Fibroblast of peridontal ligament (primary cell): ENCODE measurements around the gene ANO7.
"Not testable (repeated sequence)": the region's sequence is repeated elsewhere in the genome, so short reads cannot be mapped to it uniquely, and the experiment has no call there.

ENCODE experiments used
- DNase-seq: peaks from one replicate; pipeline ENCODE4 v3.0.0-alpha.2; 2010; ENCODE audit errors: extremely low read depth

Gene ANO7

GRCh38 chr2:241191081-241191480 lies 2.6 kb downstream of the ANO7 start:
- no peak for DNase-seq

- DNase-seq, result no peak
These were observed 4.8 kb downstream of the ANO7 start for GRCh38 chr2:241193271-241193670.

GRCh38 chr2:241194811-241195210 lies 6.3 kb downstream of the ANO7 start:
- no peak for DNase-seq

- no peak for DNase-seq
These were observed 7.1 kb downstream of the ANO7 start for GRCh38 chr2:241195506-241196130.

GRCh38 chr2:241197246-241197645 lies 8.8 kb downstream of the ANO7 start:
- DNase-seq, result not testable (repeated sequence)

- no peak for DNase-seq
These were observed 9.5 kb downstream of the ANO7 start for GRCh38 chr2:241197947-241198346.

- DNase-seq, result no peak
These were observed 10.2 kb downstream of the ANO7 start for GRCh38 chr2:241198381-241199279.

GRCh38 chr2:241199286-241199685 lies 10.8 kb downstream of the ANO7 start:
- no peak for DNase-seq

- no peak for DNase-seq
These were observed 11.7 kb downstream of the ANO7 start for GRCh38 chr2:241199897-241200821.

GRCh38 chr2:241200822-241201395 lies 12.4 kb downstream of the ANO7 start:
- DNase-seq, result no peak

- DNase-seq, result no peak
These were observed 13.2 kb downstream of the ANO7 start for GRCh38 chr2:241201445-241202267.

- DNase-seq, result no peak
These were observed 13.8 kb downstream of the ANO7 start for GRCh38 chr2:241202268-241202585.

GRCh38 chr2:241202681-241203080 lies 14.2 kb downstream of the ANO7 start:
- no peak for DNase-seq

GRCh38 chr2:241203218-241204009 lies 14.9 kb downstream of the ANO7 start:
- DNase-seq, result no peak

- DNase-seq, result no peak
These were observed 15.5 kb downstream of the ANO7 start for GRCh38 chr2:241204010-241204384.

- DNase-seq, result no peak
These were observed 16.0 kb downstream of the ANO7 start for GRCh38 chr2:241204490-241204889.

GRCh38 chr2:241205086-241205485 lies 16.6 kb downstream of the ANO7 start:
- no peak for DNase-seq

- DNase-seq, result no peak
These were observed 18.7 kb downstream of the ANO7 start for GRCh38 chr2:241207151-241207550.

GRCh38 chr2:241207641-241208040 lies 19.2 kb downstream of the ANO7 start:
- no peak for DNase-seq

GRCh38 chr2:241208058-241208457 lies 19.6 kb downstream of the ANO7 start:
- no peak for DNase-seq
